ENCODE data around the gene PARM1.

GRCh38 chr4:75035321-75035720 is 102.4 kb downstream of the PARM1 start:
- TF ChIP-seq POLR2A (IDR thresholded peaks at IDR 0.05; ENCODE audit: low read depth) (no peak), POLR2AphosphoS5 (IDR thresholded peaks at IDR 0.05) (no peak), EP300 (IDR thresholded peaks at IDR 0.05) (no peak)
- TF ChIP-seq, protein P1, sequence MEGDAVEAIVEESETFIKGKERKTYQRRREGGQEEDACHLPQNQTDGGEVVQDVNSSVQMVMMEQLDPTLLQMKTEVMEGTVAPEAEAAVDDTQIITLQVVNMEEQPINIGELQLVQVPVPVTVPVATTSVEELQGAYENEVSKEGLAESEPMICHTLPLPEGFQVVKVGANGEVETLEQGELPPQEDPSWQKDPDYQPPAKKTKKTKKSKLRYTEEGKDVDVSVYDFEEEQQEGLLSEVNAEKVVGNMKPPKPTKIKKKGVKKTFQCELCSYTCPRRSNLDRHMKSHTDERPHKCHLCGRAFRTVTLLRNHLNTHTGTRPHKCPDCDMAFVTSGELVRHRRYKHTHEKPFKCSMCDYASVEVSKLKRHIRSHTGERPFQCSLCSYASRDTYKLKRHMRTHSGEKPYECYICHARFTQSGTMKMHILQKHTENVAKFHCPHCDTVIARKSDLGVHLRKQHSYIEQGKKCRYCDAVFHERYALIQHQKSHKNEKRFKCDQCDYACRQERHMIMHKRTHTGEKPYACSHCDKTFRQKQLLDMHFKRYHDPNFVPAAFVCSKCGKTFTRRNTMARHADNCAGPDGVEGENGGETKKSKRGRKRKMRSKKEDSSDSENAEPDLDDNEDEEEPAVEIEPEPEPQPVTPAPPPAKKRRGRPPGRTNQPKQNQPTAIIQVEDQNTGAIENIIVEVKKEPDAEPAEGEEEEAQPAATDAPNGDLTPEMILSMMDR (IDR thresholded peaks at IDR 0.05), result no peak

All from esophagus muscularis mucosa (tissue), 4 donors.